ENCODE measurements around the gene NEK7.

Gene NEK7

DNA sequence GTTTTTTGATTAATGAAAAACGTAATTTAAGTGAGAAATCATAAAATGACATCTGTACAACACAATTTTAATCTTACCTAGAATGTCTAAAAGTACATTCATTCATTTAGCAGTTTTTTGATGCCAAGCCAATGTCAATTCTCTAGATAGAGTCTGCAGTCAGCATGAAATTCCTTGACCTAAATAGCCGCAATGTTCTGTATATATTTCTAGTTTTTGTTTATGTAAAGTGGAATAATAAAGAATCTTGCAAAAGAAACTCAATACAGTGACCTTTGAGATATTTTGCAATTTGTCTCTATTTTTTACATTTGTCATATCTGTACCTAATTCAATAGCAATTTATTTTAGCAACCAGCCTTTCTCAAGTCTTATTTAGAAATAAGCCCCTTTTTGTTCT is 207.7 kb downstream of the NEK7 start:
- H3K4me1 Mint-ChIP-seq: no peaks in the 10 kb centered on the region
- H3K27me3 Mint-ChIP-seq: peaks cover 10% of the 10 kb centered on the region
- H3K9me3 Mint-ChIP-seq: peaks cover 5% of the 10 kb centered on the region
- no peak overlapping the region for H3K27ac Mint-ChIP-seq
- no peak overlapping the region for H3K4me3 Mint-ChIP-seq
- no peak for ATAC-seq
- peaks cover 3% of the 10 kb centered on the region for H3K36me3 Mint-ChIP-seq

DNA sequence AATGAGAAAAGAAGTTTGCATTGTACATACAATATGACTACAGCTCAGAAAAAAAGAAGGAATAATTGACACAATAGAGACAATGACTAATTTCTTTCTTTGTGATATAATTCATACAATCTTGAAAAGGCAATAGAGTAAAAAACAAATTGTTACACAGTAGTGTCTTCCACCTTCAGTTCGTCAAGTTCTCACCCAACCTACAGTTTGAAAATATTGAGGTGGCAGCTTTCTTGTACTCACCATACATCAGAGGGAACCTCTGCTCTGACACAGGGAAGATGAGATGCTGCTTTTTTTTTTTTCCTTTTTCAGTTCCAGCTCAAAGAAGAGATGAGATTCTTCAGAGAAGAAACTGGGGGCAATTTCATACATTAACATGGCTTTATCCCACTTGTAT is 210.5 kb downstream of the NEK7 start:
- H3K4me3 Mint-ChIP-seq: no peak overlapping the region
- peaks cover 6% of the 10 kb centered on the region for H3K36me3 Mint-ChIP-seq
- no peak overlapping the region for H3K27ac Mint-ChIP-seq
- H3K27me3 Mint-ChIP-seq: peaks cover 5% of the 10 kb centered on the region
- ATAC-seq: no peak
- H3K4me1 Mint-ChIP-seq: no peaks in the 10 kb centered on the region
- H3K9me3 Mint-ChIP-seq: peaks cover 6% of the 10 kb centered on the region

DNA sequence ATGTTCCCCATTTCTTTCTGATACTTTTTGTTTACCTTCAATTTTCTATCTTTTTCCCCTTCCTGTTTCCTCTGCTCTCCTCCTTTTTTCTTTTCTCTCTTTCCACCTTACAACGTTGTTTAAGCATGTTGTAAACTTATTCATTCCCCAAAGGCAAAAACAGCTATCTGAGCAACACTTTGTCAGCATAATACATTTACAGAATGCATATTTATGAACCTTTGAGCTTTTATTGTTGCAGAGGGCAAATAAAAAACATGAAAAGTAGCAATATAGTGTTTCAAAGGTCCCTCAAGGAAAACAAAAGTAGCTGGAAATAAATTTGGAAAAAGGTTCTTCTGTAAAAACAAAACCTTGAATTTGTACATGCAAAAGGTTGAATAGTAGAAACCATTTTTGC is 214.2 kb downstream of the NEK7 start:
- Mint-ChIP-seq H3K27me3 (peaks cover 7% of the 10 kb centered on the region), H3K36me3 (peaks cover 12% of the 10 kb centered on the region), H3K27ac (no peak overlapping the region), H3K9me3 (peaks cover 6% of the 10 kb centered on the region), H3K4me3 (no peak overlapping the region), H3K4me1 (no peaks in the 10 kb centered on the region)
- no peak for ATAC-seq

Measured in stimulated activated memory B cell treated with anti-CD40 and anti-IgM and Interleukin-4, amounts not matched to agents 10 μg/mL and 1 μg/mL and 100 μg/mL, for 72 hours (primary cell).